Measurements from ENCODE around the gene SORBS2. TPM values are rescaled to one million over a fixed set of nuclear protein-coding genes. Genes with fewer than 3 reads are reported as not detected.

SORBS2 gene
- polyA plus RNA-seq, 3 donors = 15.0 to 78.5 (median 18.7) TPM

DNA sequence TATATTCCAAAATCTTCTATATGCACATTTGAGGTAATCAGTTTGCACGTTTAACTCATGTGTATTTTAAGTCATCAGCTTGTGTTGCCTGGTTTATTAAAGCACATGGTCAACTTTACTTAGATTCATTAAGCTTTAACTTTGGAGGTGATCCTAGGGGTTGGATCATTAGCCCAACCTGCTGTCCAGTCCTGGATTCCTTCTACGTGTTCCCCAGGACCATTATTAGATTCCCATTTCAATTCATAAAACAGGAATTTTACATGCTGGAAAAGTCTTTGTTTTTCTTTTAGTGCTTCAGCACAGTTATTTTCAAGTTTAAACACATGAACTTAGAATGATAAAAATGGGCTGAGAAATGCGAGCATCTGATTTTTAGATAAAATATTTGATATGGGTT is 132.5 kb downstream of the SORBS2 start:
- H3K27ac ChIP-seq (ENCODE audit: low read depth, low read length) = no peak overlapping the region
- WGBS, 3 donors = 62 to 89% (median 87%) methylated on average over 3 of the region's 3 CpGs

DNA sequence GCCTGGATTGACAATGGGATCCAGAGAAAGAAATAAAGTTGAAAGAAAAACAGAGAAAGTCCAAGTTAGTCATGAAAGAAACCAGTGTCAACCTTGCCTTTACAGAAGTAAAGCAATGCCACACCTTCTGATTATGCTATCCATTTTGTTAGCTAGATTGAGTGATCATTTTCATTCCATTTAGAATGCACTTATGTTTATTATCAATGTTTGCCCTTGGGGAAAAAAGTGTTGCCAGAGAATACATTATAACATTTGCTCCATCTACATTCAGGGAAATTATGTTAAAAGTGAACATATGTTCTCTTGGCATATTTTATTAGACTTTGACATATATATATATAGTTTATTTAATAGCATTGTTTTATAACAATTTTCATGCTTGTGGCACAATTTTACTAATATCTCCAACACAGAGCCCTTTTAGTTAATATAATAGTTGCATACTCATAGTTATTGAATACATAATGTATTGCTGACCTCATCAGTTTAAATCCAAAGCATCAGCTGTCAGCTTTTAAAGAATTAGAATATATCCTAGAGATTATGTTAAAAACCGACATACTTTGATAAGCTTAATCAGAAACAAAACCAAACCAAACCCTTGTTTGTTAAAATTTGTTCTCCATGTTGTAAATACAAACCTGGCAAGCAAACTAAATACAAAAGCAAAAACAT is 134.2 kb downstream of the SORBS2 start:
- no peak overlapping the region for H3K27ac ChIP-seq (ENCODE audit: low read depth, low read length)
- 69 to 90% (median 86%) methylated on average over 1 of the region's 1 CpG for WGBS, 3 donors

DNA sequence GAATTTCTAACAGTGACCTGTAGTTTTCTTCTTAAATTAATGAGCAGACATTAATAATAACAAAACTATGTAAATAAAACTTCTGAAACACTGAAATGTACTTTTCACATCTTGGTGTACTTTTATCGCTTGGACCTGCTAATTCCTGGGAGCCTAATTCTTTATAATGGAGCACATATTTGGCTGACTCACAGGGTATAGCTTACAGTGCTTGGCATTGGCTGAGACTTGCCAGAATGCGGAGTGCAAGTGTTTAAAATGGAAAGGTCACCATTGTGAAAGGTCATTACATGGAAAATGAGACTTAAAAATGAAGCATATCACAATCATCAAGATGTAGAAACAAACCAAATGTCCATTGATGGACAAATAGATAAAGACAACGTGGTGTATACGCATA is 139.4 kb downstream of the SORBS2 start:
- 55 to 59% (median 58%) methylated on average over 4 of the region's 4 CpGs for WGBS, 3 donors
- no peak overlapping the region for H3K27ac ChIP-seq (ENCODE audit: low read depth, low read length)

DNA sequence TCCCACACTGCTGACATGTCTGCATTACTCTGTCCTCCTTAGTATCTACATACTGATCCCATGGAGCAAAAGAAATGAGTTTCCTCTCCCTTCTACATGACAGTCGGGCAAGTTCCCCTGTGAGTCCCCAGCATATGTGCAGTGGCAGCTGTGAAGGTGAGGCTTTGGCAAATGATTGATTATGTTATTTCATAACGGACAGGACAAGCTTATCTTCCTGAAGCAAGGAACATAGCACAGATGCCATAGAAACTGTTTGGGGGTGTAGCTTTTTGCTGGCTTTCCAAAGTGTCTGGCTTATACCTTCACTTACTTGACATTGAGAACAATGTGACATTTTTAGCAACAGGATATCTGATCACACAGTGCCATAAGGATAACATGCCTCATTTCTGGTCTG is 139.8 kb downstream of the SORBS2 start:
- no peak overlapping the region for H3K27ac ChIP-seq (ENCODE audit: low read depth, low read length)

DNA sequence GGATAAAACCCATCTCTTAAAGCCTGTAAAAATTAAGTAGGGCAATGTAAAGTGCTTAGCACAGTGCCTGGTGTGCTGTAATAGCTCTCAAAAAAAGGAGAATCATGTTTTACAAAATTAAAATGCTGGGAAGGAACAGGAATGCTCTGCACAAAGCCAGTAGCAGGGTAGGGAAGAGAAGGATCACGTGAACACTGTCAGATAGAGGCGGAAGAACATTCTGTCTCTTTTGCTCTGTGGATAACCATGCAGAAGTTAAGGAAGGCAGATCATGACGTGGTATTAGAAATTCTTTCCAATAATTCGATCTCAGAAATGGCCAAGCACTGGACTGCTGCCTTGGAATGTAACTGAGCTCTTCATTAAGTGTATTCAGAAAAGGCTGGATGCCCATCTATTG is 140.5 kb downstream of the SORBS2 start:
- H3K27ac ChIP-seq (ENCODE audit: low read depth, low read length) = no peak overlapping the region
- 83 to 92% (median 89%) methylated on average over 4 of the region's 4 CpGs for WGBS, 3 donors

More for the DNA sequence above, 139.8 kb downstream of the SORBS2 start:
- WGBS, 3 donors = 19 to 57% (median 27%) methylated on average over 2 of the region's 2 CpGs

DNA sequence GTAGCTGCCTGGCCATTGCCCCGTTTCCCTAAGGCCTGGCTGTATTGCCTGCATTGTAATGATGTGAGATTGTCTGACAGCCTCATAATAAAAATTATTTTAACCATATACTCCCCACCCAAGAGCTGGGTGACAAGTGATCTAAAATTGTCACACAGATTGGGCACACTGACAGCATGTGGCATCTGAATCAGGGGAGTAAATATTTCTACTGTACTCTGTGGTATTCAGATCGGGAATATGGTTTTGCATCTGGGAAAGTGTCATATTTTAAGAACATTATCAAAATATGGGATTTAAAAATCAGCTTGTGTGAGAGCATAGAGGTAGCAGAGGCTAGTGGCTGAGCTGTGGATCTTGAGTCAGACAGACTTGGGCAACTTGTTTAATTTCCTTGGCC is 140.9 kb downstream of the SORBS2 start:
- WGBS, 3 donors = 83 to 93% (median 91%) methylated on average over 2 of the region's 2 CpGs
- no peak overlapping the region for H3K27ac ChIP-seq (ENCODE audit: low read depth, low read length)

DNA sequence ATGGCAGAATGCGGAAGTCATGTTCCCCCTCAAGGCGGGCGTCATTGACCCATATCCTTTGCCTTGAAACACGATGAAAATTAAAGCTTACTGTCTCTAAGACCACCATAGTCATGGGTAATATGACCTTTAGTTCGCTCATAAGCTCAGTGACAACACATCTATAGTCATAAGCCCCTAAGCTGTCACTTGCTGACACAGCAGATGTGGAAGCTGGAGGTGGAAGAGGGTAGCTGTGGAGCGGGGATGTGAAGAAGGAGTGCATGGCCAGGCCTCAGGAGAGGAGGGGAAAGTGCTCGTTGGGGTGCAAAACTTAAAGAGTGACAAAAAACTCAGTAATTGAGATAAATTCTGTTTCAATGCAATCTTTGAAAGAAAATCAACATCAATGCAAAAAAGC is 142.7 kb downstream of the SORBS2 start:
- H3K27ac ChIP-seq (ENCODE audit: low read depth, low read length) = no peak overlapping the region
- WGBS, 3 donors = 80 to 89% (median 87%) methylated on average over 7 of the region's 7 CpGs

DNA sequence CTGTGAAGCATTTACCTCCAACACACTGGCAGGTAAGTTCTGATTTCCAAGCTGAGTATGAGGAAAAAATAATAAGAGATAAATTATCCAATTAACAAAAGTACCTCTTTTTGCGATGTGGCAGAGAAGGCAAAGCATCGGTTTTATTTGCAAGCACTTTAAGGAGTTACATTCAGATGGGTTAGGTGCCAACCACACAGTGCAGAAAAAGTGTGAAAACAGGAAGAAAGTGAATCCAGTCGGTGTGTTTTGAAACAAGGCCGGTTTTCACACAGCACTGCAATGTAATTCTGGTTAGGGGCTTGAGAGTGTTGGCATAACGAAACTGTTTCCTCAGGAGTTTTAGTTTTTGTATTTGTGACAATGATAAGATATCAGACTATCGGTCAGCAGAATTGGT is 145.8 kb downstream of the SORBS2 start:
- WGBS, 3 donors = 69 to 75% (median 74%) methylated on average over 6 of the region's 6 CpGs
- H3K27ac ChIP-seq (ENCODE audit: low read depth, low read length) = no peak overlapping the region

DNA sequence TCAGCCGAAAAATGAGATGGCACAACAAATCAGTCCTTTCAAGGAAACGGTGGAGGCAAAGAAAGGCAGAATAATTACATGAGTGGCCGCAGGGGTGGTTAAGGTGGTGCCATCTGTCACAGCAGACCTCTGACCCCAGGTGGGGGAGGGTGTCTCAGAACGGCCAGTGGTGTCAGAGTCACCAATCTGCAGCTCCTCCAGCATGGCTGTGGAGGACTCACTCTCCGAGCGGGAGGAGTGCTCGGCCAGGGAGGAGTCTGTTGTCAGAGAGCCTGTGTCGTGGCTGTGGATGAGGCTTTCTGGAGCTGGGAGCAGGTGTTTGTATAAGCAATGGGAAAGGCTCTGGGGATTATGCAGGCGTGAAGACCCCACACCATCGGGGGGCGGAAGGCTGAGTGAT is 146.3 kb downstream of the SORBS2 start:
- 82 to 88% (median 88%) methylated on average over 11 of the region's 11 CpGs for WGBS, 3 donors
- no peak overlapping the region for H3K27ac ChIP-seq (ENCODE audit: low read depth, low read length)

DNA sequence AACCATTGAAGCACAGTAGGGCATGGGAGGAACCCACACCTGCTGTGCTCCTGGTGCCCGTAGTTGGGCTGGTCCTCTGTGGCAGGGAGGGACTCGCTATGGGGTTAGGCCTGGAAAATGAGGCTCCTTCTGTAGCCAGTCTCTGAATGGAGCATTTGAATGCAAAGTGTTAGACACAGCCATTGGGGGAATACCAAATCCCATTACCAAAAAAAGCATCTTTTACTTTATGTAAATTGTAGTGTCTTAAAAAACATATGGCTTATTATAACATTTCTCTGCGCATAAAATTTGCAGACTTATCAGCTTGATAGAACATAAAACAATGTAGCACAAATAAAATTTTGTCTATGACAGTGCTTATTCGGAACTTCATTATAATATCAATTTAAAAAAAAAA is 147.5 kb downstream of the SORBS2 start:
- 94 to 96% (median 95%) methylated on average over 4 of the region's 4 CpGs for WGBS, 3 donors

DNA sequence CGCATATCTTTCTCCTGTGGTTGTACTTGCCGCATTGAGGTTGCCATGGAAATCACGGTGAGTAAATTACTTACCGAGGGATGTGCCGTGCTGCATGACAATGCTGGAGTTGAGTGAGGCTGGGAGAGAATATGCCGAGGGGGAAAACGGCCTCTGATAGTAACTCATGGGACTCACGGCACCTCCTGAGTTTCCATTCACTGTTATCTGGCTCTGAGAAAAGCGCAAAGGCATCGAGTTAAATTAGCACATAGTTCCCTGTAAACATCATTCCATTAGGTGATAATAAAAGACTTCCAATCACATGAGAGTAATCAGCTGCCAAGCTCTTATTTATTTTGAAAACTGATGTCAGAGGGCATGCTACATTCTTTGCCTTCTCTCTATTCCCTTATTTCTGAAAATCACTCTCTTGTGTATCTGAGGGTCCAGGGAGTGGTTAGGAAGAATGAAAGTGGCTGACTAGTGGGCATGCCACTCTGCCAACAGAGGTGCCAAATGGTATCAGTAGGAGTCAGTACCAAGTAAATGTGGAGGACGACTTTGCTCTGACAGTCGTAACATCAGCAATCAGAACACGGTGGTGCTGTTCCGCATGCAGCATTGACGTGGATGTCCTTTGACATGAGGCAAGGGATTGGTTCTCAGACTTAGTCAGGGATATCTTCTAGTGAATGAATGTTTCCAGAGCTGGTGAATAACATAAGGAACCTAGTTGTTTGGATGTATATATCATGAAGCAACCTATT is 149.8 kb downstream of the SORBS2 start:
- H3K27ac ChIP-seq (ENCODE audit: low read depth, low read length) = no peak overlapping the region
- WGBS, 3 donors = 89 to 95% (median 89%) methylated on average over 15 of the region's 15 CpGs

More for the DNA sequence above, 147.5 kb downstream of the SORBS2 start:
- H3K27ac ChIP-seq (ENCODE audit: low read depth, low read length) = no peak overlapping the region

DNA sequence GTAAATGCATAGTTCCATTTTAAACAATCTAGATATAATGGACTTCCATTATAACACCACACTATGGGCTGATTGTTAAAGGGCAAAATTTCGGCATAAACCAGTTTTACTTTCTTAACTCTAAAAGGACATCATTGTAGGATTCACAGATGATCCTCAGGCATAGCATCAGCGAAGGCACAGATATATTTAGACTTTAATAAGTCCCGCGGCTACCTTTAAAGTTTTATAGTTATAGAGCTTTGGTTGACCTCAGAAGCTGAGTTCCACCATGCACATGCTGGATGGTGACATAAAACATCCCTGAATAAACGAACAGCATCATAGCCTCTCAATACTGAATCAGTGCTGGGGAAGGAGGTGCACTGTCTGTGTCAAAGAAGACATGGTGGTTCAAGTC is 151.7 kb downstream of the SORBS2 start:
- H3K27ac ChIP-seq (ENCODE audit: low read depth, low read length) = no peak overlapping the region
- WGBS, 3 donors = 90 to 94% (median 90%) methylated on average over 5 of the region's 5 CpGs

DNA sequence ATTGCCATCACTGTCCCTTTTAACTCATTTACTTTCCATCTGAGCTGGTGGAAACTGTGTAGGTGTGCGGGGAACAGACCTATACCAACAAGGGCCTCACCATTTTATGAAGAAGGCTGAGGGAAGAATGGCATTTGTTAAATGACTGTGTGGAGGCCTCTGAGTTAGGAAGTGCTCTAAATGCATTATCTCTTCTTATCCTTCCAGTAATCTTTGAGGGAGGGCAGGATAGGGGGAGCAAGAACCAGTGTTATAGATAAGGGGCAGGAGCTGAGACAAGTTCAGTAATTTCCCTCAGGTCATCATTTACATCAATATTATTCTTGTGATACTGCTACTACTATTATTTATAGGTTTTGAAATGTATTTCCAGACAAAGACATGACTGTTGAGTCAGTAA is 154.3 kb downstream of the SORBS2 start:
- WGBS, 3 donors = 90 to 97% (median 96%) methylated on average over 1 of the region's 1 CpG
- no peak overlapping the region for H3K27ac ChIP-seq (ENCODE audit: low read depth, low read length)

DNA sequence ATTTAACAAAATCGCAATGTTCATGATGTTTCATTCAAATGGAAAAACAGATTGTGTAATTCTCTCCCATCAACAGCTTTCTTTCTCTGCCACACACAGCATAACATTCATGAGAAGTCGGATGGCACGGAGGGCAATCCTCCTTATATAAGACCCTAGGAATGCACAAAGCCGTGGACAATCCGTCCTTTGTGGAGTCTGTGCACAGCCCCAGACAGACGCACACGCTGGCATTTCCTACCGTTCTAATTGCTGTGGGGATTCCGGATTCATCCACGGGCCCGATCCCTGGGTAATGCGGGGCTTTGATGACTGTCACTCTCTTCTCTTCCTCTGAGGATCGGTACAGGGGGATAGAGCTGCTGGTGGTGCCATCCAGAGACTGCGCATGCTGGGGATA is 154.8 kb downstream of the SORBS2 start:
- H3K27ac ChIP-seq (ENCODE audit: low read depth, low read length) = no peak overlapping the region
- 75 to 93% (median 90%) methylated on average over 14 of the region's 14 CpGs for WGBS, 3 donors

DNA sequence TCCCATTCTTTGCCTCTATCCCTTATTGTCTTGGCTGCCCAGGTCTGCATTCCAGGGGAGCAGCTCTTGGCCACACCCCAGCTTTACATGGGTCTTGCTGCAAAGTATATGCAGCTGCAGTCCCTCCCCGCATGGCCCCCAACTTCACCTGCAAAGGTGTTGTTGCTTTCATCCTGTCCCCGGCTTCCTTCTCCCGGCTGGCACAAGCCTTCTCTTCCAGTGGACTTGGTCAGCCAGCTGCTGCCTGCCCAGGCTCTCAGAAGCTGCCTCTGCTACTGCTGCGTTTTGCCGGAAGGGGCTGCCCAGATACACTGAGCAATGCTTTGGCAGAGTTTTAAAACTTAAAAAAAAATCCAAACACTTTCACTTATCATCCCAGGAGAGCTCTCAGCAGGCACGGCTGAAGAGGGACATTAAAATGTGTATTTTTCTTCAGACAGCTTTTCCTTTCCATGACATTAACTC is 155.5 kb downstream of the SORBS2 start:
- WGBS, 3 donors = 34 to 56% (median 45%) methylated on average over 6 of the region's 6 CpGs
- H3K27ac ChIP-seq (ENCODE audit: low read depth, low read length) = no peak overlapping the region

DNA sequence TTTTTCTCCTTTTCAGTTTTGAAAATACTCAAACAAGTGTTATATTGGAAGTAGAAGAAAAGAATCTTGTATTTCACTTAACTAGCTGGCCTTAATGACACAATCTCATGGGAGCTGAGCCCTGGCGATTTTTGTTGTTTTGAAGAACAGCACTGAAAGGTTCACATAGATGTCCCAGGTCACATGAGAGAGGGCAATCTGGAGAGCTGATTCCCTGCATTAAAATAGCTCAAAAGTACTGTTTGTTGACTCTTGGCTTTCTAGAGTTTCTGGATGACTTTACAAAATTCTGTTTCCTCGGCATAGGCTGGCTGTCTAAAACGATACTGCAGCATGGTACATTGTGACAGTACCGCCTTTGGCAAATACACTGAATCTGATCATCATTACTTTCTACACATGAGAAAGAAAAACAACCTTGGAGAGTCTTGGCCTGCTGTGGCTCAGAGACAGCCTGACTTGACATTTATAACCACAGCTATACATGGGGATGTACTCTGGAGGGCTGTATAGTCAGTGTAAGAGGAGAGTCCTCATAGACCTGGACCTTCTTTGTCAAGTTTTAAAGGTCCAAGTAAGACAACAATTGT is 156.9 kb downstream of the SORBS2 start:
- no peak overlapping the region for H3K27ac ChIP-seq (ENCODE audit: low read depth, low read length)
- 54 to 70% (median 69%) methylated on average over 4 of the region's 4 CpGs for WGBS, 3 donors

DNA sequence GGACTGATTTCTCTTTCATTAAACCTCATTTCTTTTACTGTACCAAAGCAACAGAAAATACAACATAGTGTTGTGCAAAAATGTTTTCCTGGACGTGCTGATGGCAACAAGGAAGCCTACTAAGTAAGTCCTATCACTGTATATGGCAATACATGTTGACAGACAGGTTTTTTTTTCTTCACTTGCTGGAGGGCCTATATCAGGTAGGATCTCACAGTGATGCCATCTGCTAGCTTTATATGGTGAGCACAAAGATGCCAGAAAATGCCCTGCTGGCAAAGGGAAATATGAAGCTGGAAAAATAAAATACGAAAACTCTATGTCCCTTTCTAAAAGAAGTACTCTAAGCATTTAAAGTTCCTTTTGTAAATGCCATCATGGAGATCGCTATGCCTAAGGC is 157.7 kb downstream of the SORBS2 start:
- H3K27ac ChIP-seq (ENCODE audit: low read depth, low read length) = no peak overlapping the region
- 78 to 88% (median 87%) methylated on average over 3 of the region's 3 CpGs for WGBS, 3 donors

DNA sequence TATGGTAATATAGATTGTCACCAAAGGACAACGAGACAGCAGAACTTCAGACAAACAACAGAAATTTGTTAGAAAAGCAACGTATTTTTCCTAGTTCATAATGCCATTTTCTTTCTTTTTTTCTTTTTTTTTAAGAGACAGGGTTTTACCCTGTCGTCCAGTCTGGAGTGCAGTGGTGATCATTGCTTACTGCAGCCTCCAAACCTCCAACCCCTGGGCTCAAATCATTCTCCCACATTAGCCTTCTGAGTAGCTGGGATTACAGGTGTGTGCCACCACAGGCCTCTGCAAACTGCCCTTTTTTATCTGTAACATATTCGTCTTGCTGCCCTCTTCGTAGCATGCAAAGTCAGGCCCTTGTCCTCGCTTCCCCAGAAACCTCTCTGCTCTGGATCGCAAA is 160.1 kb downstream of the SORBS2 start:
- 76 to 89% (median 88%) methylated on average over 7 of the region's 7 CpGs for WGBS, 3 donors
- no peak overlapping the region for H3K27ac ChIP-seq (ENCODE audit: low read depth, low read length)

DNA sequence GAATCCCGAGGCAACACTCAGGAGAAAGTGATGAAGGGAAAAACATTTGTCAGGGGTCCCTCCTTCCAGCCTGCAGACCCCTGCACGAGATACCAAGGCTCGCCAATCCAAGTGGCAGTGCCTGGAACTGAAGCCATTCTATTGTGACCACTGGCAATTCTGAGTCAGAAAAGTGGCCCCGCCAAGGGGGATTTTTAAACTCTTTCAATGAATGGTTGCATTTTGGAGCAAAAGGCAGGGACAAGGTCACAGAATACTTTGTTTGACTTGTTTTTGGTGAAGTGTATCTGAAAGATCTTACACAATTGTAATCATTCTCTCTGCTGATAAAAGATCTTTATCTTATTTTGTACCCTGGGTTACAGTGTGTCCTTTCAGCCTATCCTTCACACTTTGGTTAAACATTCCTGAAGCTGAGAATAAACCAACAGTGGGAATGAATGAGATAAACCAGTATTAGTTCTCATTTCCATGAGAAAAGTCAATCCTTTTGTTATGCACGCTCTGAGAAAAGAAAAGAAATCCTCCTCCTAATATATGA is 160.8 kb downstream of the SORBS2 start:
- H3K27ac ChIP-seq (ENCODE audit: low read depth, low read length) = no peak overlapping the region
- 64 to 72% (median 65%) methylated on average over 5 of the region's 5 CpGs for WGBS, 3 donors
